ENCODE data around the gene GOLGA6B. TPM values are rescaled to one million over a fixed set of nuclear protein-coding genes. Genes with fewer than 3 reads are reported as not detected.
"Not testable (repeated sequence)": the region's sequence is repeated elsewhere in the genome, so short reads cannot be mapped to it uniquely, and the experiment has no call there.

Gene GOLGA6B
- total RNA-seq, 1 donor from 2014 or later, result not detected

DNA sequence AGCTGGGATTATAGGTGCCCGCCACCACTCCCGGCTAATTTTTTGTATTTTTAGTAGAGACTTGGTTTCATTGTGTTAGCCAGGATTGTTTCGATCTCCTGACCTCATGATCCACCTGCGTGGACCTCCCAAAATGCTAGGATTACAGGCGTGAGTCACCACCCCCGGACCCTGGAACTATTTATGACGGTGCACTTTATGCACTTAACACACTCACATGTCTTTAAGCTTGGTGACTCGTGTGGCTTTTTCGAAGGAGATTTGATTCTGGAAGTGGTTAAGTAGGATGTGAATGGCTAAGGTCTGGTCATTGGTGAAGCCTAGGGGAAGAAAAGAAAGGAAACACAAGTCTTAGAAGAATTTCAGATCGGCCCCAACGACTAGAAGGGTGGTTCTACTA, 51.8 kb downstream of the GOLGA6B start:
- H3K4me1 ChIP-seq, result no peaks in the 10 kb centered on the region
- no peaks in the 10 kb centered on the region for H3K36me3 ChIP-seq
- no peak overlapping the region for H2AFZ ChIP-seq (replicated peaks)
- no peak overlapping the region for H3K4me2 ChIP-seq
- H3F3A ChIP-seq (ENCODE audit: low read depth), result no peaks in the 10 kb centered on the region
- no peaks in the 10 kb centered on the region for H3K9me3 Mint-ChIP-seq
- H3K27ac ChIP-seq, result no peak overlapping the region
- H3K27me3 ChIP-seq, result no peaks in the 10 kb centered on the region
- no peak for DNase-seq (ENCODE audit: low spot score)
- no peak overlapping the region for H3K4me3 Mint-ChIP-seq
- H4K20me1 ChIP-seq (ENCODE audit: low read depth), result no peaks in the 10 kb centered on the region
- TF ChIP-seq EZH2phosphoT487 (IDR thresholded peaks at IDR 0.05), result no peak
- no peak for TF ChIP-seq EZH2 (IDR thresholded peaks at IDR 0.05)
- TF ChIP-seq, protein P1, sequence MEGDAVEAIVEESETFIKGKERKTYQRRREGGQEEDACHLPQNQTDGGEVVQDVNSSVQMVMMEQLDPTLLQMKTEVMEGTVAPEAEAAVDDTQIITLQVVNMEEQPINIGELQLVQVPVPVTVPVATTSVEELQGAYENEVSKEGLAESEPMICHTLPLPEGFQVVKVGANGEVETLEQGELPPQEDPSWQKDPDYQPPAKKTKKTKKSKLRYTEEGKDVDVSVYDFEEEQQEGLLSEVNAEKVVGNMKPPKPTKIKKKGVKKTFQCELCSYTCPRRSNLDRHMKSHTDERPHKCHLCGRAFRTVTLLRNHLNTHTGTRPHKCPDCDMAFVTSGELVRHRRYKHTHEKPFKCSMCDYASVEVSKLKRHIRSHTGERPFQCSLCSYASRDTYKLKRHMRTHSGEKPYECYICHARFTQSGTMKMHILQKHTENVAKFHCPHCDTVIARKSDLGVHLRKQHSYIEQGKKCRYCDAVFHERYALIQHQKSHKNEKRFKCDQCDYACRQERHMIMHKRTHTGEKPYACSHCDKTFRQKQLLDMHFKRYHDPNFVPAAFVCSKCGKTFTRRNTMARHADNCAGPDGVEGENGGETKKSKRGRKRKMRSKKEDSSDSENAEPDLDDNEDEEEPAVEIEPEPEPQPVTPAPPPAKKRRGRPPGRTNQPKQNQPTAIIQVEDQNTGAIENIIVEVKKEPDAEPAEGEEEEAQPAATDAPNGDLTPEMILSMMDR (IDR thresholded peaks at IDR 0.05), result no peak
- no peaks in the 10 kb centered on the region for H3K27me3 Mint-ChIP-seq (ENCODE audit: insufficient read depth, low read depth)
- no peaks in the 10 kb centered on the region for H3K36me3 Mint-ChIP-seq
- no peak overlapping the region for H3K9ac ChIP-seq
- H3K4me3 ChIP-seq, result no peak overlapping the region
- H3K9me3 ChIP-seq (ENCODE audit: low read depth), result no peaks in the 10 kb centered on the region
- H3K27ac Mint-ChIP-seq, result no peak overlapping the region
- peaks cover 7% of the 10 kb centered on the region for H3K4me1 Mint-ChIP-seq
- peaks cover 1% of the 10 kb centered on the region for H3K79me2 ChIP-seq (ENCODE audit: low read depth)

DNA sequence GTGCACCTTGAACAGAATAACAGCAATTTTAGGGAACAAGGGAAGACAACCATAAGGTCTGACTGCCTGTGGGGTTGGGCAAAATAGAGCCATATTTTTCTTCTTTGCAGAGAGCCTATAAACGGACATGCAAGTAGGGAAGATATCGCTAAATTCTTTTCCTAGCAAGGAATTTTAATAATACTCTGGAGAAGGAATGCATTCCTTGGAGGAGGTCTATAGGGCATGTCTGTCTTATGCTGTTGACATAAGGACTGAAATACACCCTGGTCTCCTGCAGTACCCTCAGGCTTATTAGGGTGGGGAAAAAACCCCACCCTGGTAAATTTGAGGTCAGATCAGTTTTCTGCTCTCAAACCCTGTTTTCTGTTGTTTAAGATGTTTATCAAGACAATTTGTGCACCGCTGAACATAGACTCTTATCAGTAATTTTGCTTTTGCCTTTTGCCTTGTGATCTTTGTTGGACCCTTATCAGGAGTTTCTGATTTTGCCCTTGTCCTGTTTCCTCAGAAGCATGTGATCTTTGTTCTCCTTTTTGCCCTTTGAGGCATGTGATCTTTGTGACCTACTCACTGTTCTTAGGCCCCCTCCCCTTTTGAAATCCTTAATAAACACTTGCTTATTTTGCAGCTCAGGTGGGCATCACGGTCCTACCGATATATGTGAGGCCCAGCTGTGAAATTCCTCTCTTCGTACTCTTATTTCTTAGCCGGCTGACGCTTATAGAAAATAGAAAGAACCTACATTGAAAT, 54.2 kb downstream of the GOLGA6B start:
- H3K4me2 ChIP-seq; H4K20me1 ChIP-seq (ENCODE audit: low read depth); H3K9ac ChIP-seq; H3K4me1 Mint-ChIP-seq; H3K79me2 ChIP-seq (ENCODE audit: low read depth); H3K36me3 Mint-ChIP-seq; H3K9me3 ChIP-seq (ENCODE audit: low read depth); DNase-seq (ENCODE audit: low spot score); H3F3A ChIP-seq (ENCODE audit: low read depth); H3K4me1 ChIP-seq; H3K27ac ChIP-seq; H3K27me3 Mint-ChIP-seq (ENCODE audit: insufficient read depth, low read depth); H3K36me3 ChIP-seq; H3K27me3 ChIP-seq; H3K4me3 Mint-ChIP-seq; H3K9me3 Mint-ChIP-seq; H2AFZ ChIP-seq (replicated peaks); H3K4me3 ChIP-seq: not testable (repeated sequence)
- H3K27ac Mint-ChIP-seq, result peak overlapping the region; percentile 31

Small RNAs within 50 kb of the gene (small RNA-seq; reads per million reads assigned to genes)
- not detected for gene RN7SL853P

Other genes starting within 250 kb of the GOLGA6B start
- 53.5 and 68.0 TPM in 2 replicates for gene ARIH1, start 180.4 kb upstream of the GOLGA6B start, total RNA-seq (ENCODE audit: low replicate concordance)
- gene HIGD2B, start 31.5 kb downstream of the GOLGA6B start, total RNA-seq (ENCODE audit: low replicate concordance), result not detected in 2 replicates
- 54.1 and 57.5 TPM in 2 replicates for gene BBS4, start 31.5 kb downstream of the GOLGA6B start, total RNA-seq (ENCODE audit: low replicate concordance)
- gene ADPGK, start 129.1 kb downstream of the GOLGA6B start, total RNA-seq (ENCODE audit: low replicate concordance), result 40.9 and 43.8 TPM in 2 replicates